A549 (cell line): ENCODE measurements around the gene RIMKLA. TPM values are rescaled to one million over a fixed set of nuclear protein-coding genes. Genes with fewer than 3 reads are reported as not detected.

ENCODE experiments used
- ATAC-seq, 2 experiments: fragments of 200-7000 bp in 1 of 2; fragments of >200 bp in 1 of 2; cut with Nextera tagmentation in 1 of 2; cut with Tn5 transposase in 1 of 2; 3 replicates each; pipeline versions ENCODE4 v1.8.0 to v1.9.1; 2018 to 2020; ENCODE audit warnings: mild to moderate bottlenecking in 1 of 2, moderate library complexity in 1 of 2
- CTCF ChIA-PET: fragments of 300-600 bp; sonication (Branson Sonifier 250); formaldehyde crosslinking; extraction: SDS; loops from one replicate; lab custom pipeline; 2021; ENCODE audit warnings: antibody characterized with exemption, inconsistent platforms; lab: Yijun Ruan, JAX
- POLR2A ChIA-PET: fragments of 350-600 bp; formaldehyde crosslinking; extraction: SDS; loops from one replicate; lab custom pipeline; 2021; ENCODE audit warnings: antibody characterized with exemption, inconsistent platforms; lab: Yijun Ruan, JAX
- DNase-seq, 2 experiments: peaks; one replicate each; pipeline versions ENCODE4 v3.0.0 to v3.0.0-alpha.2; 2011 to 2016; ENCODE audit warnings: low read depth in 1 of 2, low spot score in 1 of 2
- FAIRE-seq: peaks from 2 replicates; lab custom pipeline; 2011; peaks lifted over from hg19 to GRCh38; lab: Jason Lieb, UNC
- H3K27ac ChIP-seq, 2 experiments: fragments of >200 bp; sonication (Bioruptor Twin); formaldehyde crosslinking; 3 replicates each; pipeline ENCODE4 v1.5.1; 2016 to 2017
- H3K4me1 ChIP-seq: fragments of >200 bp; sonication (Bioruptor Twin); formaldehyde crosslinking; 3 replicates; pipeline ENCODE4 v1.6.1; 2016
- H3K4me2 ChIP-seq: fragments of >200 bp; sonication (Bioruptor Twin); formaldehyde crosslinking; 3 replicates; pipeline ENCODE4 v1.6.1; 2016
- H3K4me3 ChIP-seq: fragments of >200 bp; sonication (Bioruptor Twin); formaldehyde crosslinking; 3 replicates; pipeline ENCODE4 v1.5.1; 2016
- H3K9me3 ChIP-seq: fragments of >200 bp; sonication (Bioruptor Twin); formaldehyde crosslinking; 3 replicates; pipeline ENCODE4 v1.6.1; 2016
- BHLHE40 ChIP-seq: IDR thresholded peaks from 2 replicates; pipeline ENCODE4 v1.6.1; 2012; ENCODE audit warnings: low read depth, low read length, inconsistent platforms
- CBX8 ChIP-seq: fragments of 200-600 bp; sonication (generic); IDR thresholded peaks from 2 replicates; pipeline ENCODE4 v1.6.1; 2016
- CHD2 ChIP-seq: fragments of 150-350 bp; IDR thresholded peaks from 2 replicates; pipeline ENCODE4 v1.6.1; 2014; ENCODE audit warnings: low read length; ENCODE audit not compliant: partially characterized antibody
- CHD4 ChIP-seq: fragments of 200-600 bp; sonication (generic); IDR thresholded peaks from 2 replicates; pipeline ENCODE4 v1.6.1; 2016; ENCODE audit warnings: antibody characterized with exemption, mild to moderate bottlenecking, borderline replicate concordance
- HDAC2 ChIP-seq: fragments of 200-600 bp; sonication (generic); IDR thresholded peaks from 2 replicates; pipeline ENCODE4 v1.6.1; 2016
- HOXB13 ChIP-seq: fragments of 250-450 bp; sonication (Bioruptor Pico); IDR thresholded peaks from 2 replicates; pipeline ENCODE4 v1.5.0; 2020; ENCODE audit warnings: low read depth, mild to moderate bottlenecking, moderate library complexity
- HOXB5 ChIP-seq: fragments of 250-450 bp; sonication (Bioruptor Pico); IDR thresholded peaks from 2 replicates; pipeline ENCODE4 v1.5.0; 2020; ENCODE audit warnings: mild to moderate bottlenecking, moderate library complexity
- JUN ChIP-seq, 2 experiments: fragments of >200 bp; sonication (Bioruptor Twin); formaldehyde crosslinking; IDR thresholded peaks; 2 replicates in 1 of 2; 3 replicates in 1 of 2; pipeline ENCODE4 v1.6.1; 2016 to 2017
- KDM5A ChIP-seq: fragments of 200-600 bp; sonication (generic); IDR thresholded peaks from 2 replicates; pipeline ENCODE4 v1.6.1; 2016; ENCODE audit warnings: antibody characterized with exemption, mild to moderate bottlenecking
- MYC ChIP-seq: IDR thresholded peaks from 2 replicates; pipeline ENCODE4 v1.6.1; 2012; ENCODE audit warnings: mild to moderate bottlenecking, inconsistent platforms, low read length, improper control_type of control experiment, borderline replicate concordance
- NFE2L2 ChIP-seq: fragments of 150-350 bp; conservative IDR thresholded peaks from 2 replicates; pipeline ENCODE4 v1.6.1; 2014; ENCODE audit warnings: low read length
- NR3C1 ChIP-seq: fragments of >200 bp; sonication (Bioruptor Twin); formaldehyde crosslinking; IDR thresholded peaks from 3 replicates; pipeline ENCODE4 v1.6.1; 2017
- POLR2A ChIP-seq: IDR thresholded peaks from 2 replicates; pipeline ENCODE4 v1.6.1; 2012; ENCODE audit warnings: mild to moderate bottlenecking, low read length
- POLR2AphosphoS2 ChIP-seq: conservative IDR thresholded peaks from 2 replicates; pipeline ENCODE4 v1.6.1; 2012; ENCODE audit warnings: low read length, improper control_type of control experiment, inconsistent platforms
- RCOR1 ChIP-seq: fragments of 150-350 bp; IDR thresholded peaks from 2 replicates; pipeline ENCODE4 v1.6.1; 2014; ENCODE audit warnings: antibody characterized with exemption, low read length, low read depth
- RFX5 ChIP-seq: fragments of 450-650 bp; IDR thresholded peaks from 2 replicates; pipeline ENCODE4 v1.7.1; 2014; ENCODE audit warnings: antibody characterized with exemption, mild to moderate bottlenecking, moderate library complexity
- TFCP2L1 ChIP-seq: fragments of 250-450 bp; sonication (Bioruptor Pico); IDR thresholded peaks from 2 replicates; pipeline ENCODE4 v1.5.0; 2021; ENCODE audit warnings: mild to moderate bottlenecking
- TP53 ChIP-seq: fragments of 250-450 bp; sonication (Bioruptor Pico); IDR thresholded peaks from 2 replicates; pipeline ENCODE4 v1.5.0; 2021; ENCODE audit warnings: mild to moderate bottlenecking, moderate library complexity
- ZC3H11A ChIP-seq: fragments of 450-650 bp; IDR thresholded peaks from 2 replicates; pipeline ENCODE4 v1.6.1; 2014; ENCODE audit warnings: antibody characterized with exemption, mild to moderate bottlenecking
- ZSCAN20 ChIP-seq: fragments of 250-450 bp; sonication (Bioruptor Pico); IDR thresholded peaks from 2 replicates; pipeline ENCODE4 v1.8.0; 2022; ENCODE audit warnings: mild to moderate bottlenecking, moderate library complexity
- WGBS: methylation state at CpG from one replicate; pipeline ENCODE4 v1.1.6; 2017; ENCODE audit errors: missing lambda C conversion rate; 5-methylcytosine and 5-hydroxymethylcytosine counted together
- polyA plus RNA-seq, 4 experiments: library from polyadenylated mRNA; depleted of rRNA in 3 of 4; stranded (reverse); fragments of >200 nt; fragmentation: RNase III in 1 of 4; extraction: RNeasy Plus Mini Kit Qiagen cat#74134 plus additional on column Dnase treatment in 1 of 4; gene quantifications; 2 replicates in 3 of 4; 3 replicates in 1 of 4; pipeline ENCODE4 v1.2.3, GENCODE V29; 2011 to 2017
- TF ChIP-seq, protein P1 (sequence below): fragments of 250-450 bp; sonication (Bioruptor Pico); IDR thresholded peaks from 2 replicates; pipeline ENCODE4 v1.5.0; 2021; ENCODE audit warnings: mild to moderate bottlenecking, moderate library complexity, borderline replicate concordance
- TF ChIP-seq, protein P2 (sequence below): IDR thresholded peaks from 2 replicates; pipeline ENCODE4 v1.6.1; 2012; ENCODE audit warnings: low read depth, borderline replicate concordance
- TF ChIP-seq, protein P3 (sequence below): fragments of >200 bp; sonication (Bioruptor Twin); formaldehyde crosslinking; IDR thresholded peaks from 3 replicates; pipeline ENCODE4 v1.6.1; 2016
- TF ChIP-seq, protein P4 (sequence below): fragments of 250-450 bp; sonication (Bioruptor Pico); IDR thresholded peaks from 2 replicates; pipeline ENCODE4 v1.5.0; 2020; ENCODE audit warnings: low read depth, mild to moderate bottlenecking, moderate library complexity
- TF ChIP-seq, protein P5 (sequence below): IDR thresholded peaks from 2 replicates; pipeline ENCODE4 v1.6.1; 2012
- TF ChIP-seq, protein P6 (sequence below): fragments of >200 bp; sonication (Bioruptor Twin); formaldehyde crosslinking; IDR thresholded peaks from 3 replicates; pipeline ENCODE4 v1.5.1; 2016

Gene RIMKLA
- polyA plus RNA-seq, 2 of the 4 experiments (the other 2 are of a cell fraction), result 0.35 to 1.7 TPM

DNA sequence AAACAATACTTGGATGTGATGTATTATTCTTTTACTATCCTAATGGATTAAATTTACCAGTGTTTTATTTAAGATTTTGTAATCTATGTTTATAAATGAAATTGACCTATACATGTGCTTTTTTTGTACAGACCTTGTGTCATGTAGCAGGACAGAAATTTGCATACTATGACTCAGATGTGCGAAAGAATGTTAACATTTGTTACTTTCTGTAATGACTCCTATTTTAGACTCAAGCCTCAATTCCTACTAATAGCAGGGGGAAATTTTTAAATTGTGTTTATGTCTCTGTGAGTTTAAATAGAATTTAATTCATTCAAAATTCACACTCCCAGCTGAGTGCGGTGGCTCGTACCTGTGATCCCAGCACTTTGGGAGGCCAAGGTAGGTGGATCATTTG, 21.8 kb upstream of the RIMKLA start:
- TF ChIP-seq, protein P1, sequence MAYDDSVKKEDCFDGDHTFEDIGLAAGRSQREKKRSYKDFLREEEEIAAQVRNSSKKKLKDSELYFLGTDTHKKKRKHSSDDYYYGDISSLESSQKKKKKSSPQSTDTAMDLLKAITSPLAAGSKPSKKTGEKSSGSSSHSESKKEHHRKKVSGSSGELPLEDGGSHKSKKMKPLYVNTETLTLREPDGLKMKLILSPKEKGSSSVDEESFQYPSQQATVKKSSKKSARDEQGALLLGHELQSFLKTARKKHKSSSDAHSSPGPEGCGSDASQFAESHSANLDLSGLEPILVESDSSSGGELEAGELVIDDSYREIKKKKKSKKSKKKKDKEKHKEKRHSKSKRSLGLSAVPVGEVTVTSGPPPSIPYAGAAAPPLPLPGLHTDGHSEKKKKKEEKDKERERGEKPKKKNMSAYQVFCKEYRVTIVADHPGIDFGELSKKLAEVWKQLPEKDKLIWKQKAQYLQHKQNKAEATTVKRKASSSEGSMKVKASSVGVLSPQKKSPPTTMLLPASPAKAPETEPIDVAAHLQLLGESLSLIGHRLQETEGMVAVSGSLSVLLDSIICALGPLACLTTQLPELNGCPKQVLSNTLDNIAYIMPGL, result no peak
- TF ChIP-seq RFX5, result no peak
- TF ChIP-seq TFCP2L1 (CRISPR knock-in tag), result no peak
- no peak for TF ChIP-seq NR3C1
- ChIA-PET POLR2A (no interaction called here), CTCF (no interaction called here)
- no peak for DNase-seq
- Histone ChIP-seq H3K4me3 (no peak overlapping the region), H3K9me3 (no peaks in the 10 kb centered on the region), H3K4me2 (no peak overlapping the region), H3K27ac (no peak overlapping the region), H3K4me1 (no peaks in the 10 kb centered on the region)
- 76% methylated on average over 3 of the region's 3 CpGs for whole genome bisulfite sequencing
- FAIRE-seq, result no peak
- no peak for ATAC-seq

DNA sequence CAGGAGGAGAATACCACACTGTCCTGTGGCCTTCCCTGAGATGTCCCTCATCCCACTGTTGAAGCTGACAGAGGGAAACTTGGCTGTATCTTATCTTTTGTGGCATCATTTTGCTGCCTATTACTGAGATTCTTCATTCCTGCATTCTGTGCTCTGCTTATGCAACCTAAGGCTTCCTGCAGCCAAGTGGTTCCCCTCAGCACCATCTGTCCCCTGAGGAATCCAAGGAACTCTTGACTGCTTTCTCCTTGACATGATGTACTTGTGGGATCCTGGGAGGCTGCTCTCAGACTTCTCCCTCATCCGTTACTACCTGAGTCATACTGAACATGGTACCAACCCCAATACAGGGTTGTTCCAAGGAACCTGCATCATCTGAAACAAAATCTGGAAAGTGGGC, 21.1 kb upstream of the RIMKLA start:
- DNase-seq (no peak), FAIRE-seq (no peak), ATAC-seq (no peak)
- no peak overlapping the region for H3K4me3 ChIP-seq
- H3K27ac ChIP-seq, result no peak overlapping the region
- no peaks in the 10 kb centered on the region for H3K4me1 ChIP-seq
- H3K9me3 ChIP-seq, result no peaks in the 10 kb centered on the region
- no peak for TF ChIP-seq CHD2
- TF ChIP-seq, protein P2, sequence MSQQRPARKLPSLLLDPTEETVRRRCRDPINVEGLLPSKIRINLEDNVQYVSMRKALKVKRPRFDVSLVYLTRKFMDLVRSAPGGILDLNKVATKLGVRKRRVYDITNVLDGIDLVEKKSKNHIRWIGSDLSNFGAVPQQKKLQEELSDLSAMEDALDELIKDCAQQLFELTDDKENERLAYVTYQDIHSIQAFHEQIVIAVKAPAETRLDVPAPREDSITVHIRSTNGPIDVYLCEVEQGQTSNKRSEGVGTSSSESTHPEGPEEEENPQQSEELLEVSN, result no peak
- TF ChIP-seq POLR2A, result no peak
- TF ChIP-seq, protein P3, sequence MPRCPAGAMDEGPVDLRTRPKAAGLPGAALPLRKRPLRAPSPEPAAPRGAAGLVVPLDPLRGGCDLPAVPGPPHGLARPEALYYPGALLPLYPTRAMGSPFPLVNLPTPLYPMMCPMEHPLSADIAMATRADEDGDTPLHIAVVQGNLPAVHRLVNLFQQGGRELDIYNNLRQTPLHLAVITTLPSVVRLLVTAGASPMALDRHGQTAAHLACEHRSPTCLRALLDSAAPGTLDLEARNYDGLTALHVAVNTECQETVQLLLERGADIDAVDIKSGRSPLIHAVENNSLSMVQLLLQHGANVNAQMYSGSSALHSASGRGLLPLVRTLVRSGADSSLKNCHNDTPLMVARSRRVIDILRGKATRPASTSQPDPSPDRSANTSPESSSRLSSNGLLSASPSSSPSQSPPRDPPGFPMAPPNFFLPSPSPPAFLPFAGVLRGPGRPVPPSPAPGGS, result no peak
- TF ChIP-seq HDAC2, result no peak
- ChIA-PET CTCF (no interaction called here), POLR2A (no interaction called here)
- no peak overlapping the region for H3K4me2 ChIP-seq
- 100% methylated on average over 1 of the region's 1 CpG for WGBS

DNA sequence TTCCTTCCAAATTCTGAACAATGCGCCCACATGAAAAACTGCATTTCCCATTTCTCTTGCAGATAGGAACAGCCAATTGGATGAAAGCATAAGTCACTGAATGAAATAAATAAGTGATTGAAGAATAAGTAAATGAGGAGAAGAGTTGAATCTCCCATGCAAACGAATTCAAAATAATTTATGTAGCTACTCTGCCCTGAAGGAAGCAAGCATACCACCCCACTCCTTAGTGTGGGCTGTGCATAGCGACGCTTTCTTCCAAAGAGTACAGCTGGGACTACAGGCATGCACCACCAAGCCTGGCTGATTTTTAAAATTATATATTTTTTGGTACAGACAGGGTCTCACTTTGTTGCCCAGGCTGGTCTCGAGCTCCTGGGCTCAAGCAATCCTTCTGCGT, 16.5 kb upstream of the RIMKLA start:
- DNase-seq (no peak), ATAC-seq (no peak)
- H3K4me3 ChIP-seq, result no peak overlapping the region
- POLR2A ChIA-PET, result no interaction called here
- H3K9me3 ChIP-seq, result no peaks in the 10 kb centered on the region
- 58% methylated on average over 6 of the region's 6 CpGs for WGBS
- H3K4me2 ChIP-seq, result no peak overlapping the region
- H3K4me1 ChIP-seq, result peaks cover 12% of the 10 kb centered on the region
- TF ChIP-seq BHLHE40 (no peak), CHD2 (no peak), CBX8 (no peak), KDM5A (no peak), RCOR1 (no peak), HOXB5 (CRISPR knock-in tag) (no peak), ZSCAN20 (no peak), JUN (IDR thresholded peaks at IDR 0.05) (no peak), HOXB13 (CRISPR knock-in tag) (no peak), CHD4 (no peak), POLR2AphosphoS2 (no peak), NFE2L2 (no peak), TP53 (no peak), MYC (no peak), ZC3H11A (no peak)
- TF ChIP-seq, protein P4, sequence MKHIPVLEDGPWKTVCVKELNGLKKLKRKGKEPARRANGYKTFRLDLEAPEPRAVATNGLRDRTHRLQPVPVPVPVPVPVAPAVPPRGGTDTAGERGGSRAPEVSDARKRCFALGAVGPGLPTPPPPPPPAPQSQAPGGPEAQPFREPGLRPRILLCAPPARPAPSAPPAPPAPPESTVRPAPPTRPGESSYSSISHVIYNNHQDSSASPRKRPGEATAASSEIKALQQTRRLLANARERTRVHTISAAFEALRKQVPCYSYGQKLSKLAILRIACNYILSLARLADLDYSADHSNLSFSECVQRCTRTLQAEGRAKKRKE, result no peak
- TF ChIP-seq, protein P5, sequence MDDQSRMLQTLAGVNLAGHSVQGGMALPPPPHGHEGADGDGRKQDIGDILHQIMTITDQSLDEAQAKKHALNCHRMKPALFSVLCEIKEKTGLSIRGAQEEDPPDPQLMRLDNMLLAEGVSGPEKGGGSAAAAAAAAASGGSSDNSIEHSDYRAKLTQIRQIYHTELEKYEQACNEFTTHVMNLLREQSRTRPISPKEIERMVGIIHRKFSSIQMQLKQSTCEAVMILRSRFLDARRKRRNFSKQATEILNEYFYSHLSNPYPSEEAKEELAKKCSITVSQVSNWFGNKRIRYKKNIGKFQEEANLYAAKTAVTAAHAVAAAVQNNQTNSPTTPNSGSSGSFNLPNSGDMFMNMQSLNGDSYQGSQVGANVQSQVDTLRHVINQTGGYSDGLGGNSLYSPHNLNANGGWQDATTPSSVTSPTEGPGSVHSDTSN, result no peak
- TF ChIP-seq, protein P6, sequence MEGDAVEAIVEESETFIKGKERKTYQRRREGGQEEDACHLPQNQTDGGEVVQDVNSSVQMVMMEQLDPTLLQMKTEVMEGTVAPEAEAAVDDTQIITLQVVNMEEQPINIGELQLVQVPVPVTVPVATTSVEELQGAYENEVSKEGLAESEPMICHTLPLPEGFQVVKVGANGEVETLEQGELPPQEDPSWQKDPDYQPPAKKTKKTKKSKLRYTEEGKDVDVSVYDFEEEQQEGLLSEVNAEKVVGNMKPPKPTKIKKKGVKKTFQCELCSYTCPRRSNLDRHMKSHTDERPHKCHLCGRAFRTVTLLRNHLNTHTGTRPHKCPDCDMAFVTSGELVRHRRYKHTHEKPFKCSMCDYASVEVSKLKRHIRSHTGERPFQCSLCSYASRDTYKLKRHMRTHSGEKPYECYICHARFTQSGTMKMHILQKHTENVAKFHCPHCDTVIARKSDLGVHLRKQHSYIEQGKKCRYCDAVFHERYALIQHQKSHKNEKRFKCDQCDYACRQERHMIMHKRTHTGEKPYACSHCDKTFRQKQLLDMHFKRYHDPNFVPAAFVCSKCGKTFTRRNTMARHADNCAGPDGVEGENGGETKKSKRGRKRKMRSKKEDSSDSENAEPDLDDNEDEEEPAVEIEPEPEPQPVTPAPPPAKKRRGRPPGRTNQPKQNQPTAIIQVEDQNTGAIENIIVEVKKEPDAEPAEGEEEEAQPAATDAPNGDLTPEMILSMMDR, result no peak
- TF ChIP-seq, all 56 proteins: peak for 0
- no peak for FAIRE-seq
- CTCF ChIA-PET, result no interaction called here
- no peak overlapping the region for H3K27ac ChIP-seq
